G401 (cell line): Measurements from ENCODE around the gene FHOD3. TPM values are rescaled to one million over a fixed set of nuclear protein-coding genes. Genes with fewer than 3 reads are reported as not detected.
"Not testable (repeated sequence)": the region's sequence is repeated elsewhere in the genome, so short reads cannot be mapped to it uniquely, and the experiment has no call there.

Experiments
- DNase-seq: peaks from one replicate; pipeline ENCODE4 v3.0.0-alpha.2; 2015; ENCODE audit warnings: low spot score
- in situ Hi-C: cut with HindIII; loops from 2 replicates; pipeline ENCODE4 v1.10.0; 2016; ENCODE audit warnings: low sequenced_read_pairs, mixed read lengths
- total RNA-seq: library from RNA; depleted of rRNA; stranded (reverse); fragments of >200 nt; shearing (Covaris generic); gene quantifications from 2 replicates; pipeline ENCODE4 v1.2.3, GENCODE V29; 2014

FHOD3 gene
- total RNA-seq, 1 experiment from 2014 or later = 0.03 TPM

DNA sequence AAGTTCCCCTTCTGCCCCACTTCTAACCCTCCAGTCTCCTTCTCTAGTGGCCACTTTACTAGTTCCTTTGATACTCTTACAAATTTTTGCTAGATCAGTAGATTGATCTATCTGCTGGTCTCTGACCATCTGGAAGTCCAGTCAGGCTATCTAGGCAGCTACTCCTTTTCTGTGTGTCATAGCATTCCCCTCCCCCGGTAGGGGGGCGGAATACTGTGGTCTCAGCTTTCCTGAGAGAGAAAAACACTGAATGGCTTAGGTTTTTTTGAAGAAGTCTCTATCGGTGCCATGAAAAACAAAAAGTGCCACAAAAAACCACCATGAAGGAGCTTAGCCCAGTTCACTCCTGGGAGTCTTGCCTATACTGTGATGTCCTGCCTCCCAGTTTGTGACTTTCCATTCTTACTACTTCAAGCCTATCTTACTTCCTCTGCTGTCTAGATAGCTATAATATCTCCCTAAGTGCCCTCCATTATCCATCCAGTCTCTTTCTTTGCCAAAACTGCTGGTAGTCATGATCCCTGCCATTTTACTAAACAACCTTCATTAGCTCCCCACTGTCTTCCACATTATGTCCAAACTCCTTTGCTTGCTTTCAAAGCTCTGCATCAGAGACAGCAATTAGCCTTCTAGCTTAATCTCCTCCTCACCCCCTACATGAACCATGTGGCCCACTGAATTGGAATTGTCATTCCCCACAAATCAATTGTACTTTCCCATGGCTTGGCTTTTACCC, 501.4 kb downstream of the FHOD3 start:
- in situ Hi-C loops = no loop called here
- DNase-seq = no peak

DNA sequence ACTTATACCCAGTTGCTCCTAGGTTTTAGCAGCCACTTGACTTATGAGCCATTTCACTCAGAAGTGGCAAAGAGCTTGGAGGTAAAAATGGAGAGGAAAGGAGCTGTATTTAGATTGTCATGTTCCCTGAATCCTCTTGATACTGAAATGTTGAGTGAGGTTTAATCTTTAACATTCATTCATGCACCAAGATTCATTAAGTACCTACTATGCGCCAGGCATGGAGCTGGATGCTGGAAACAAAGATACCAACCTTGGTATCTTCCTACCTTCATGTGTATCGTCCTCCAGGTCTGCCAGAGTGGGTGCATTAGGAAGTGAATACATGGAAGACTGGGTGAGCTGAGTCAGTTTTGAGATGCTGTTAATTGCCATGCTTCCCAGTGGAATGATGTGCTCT, 507.6 kb downstream of the FHOD3 start:
- in situ Hi-C loops = no loop called here
- DNase-seq = no peak

DNA sequence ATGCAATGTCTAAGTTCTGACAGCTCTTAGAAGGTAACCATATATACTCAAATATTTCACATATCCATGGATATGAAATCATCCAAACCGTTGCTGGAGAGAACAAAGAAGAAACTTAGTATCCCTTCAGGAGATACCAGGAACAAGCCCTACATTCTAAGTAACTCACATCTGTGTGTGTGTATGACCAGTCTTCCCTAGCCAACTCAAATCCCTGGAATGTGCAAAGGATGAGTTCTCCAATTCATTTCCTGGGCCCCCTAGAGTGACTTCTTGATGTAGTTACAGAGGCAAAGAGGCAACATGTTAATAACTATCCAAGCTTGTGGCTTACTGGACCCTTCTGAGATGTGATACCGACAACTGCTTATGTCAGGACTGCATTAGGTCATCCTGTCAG, 511.2 kb downstream of the FHOD3 start:
- DNase-seq = no peak
- in situ Hi-C loops = no loop called here

DNA sequence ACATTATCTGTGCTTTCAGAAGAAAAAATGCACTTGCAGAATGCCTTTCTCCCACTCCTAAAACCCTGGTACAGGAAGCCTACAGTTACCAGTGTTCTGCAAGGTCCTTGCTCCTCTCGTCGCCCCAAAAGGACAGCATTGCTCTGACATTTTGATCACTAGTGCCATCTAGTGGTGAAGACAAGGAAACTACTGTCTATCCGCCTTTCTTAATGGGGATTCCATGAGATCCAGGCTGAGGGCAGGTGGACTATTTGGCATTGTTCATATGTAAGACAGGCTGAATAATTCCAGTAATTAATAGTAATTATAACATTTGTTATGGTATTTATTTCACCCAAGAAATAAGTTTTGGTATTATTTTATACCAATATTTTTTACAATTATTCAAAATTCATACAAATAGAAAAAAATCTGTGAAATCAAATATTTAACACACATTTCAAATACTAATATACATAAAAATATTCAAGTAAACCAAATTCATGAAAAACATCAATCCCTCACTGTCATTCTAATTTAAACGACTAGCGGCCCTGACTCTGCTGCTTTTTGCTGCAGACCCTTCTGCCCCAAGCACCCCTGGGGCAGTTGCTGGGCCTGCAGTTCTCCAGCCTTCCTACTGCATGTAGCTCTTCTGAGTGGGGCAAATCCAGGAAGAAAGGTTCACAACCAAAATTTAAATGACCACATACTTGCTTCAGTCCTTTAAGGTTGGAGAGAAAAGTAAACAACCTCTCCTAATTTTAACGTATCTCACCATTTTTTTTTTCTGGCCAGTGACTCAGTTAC, 512.3 kb downstream of the FHOD3 start:
- DNase-seq = peak; percentile 89

DNA sequence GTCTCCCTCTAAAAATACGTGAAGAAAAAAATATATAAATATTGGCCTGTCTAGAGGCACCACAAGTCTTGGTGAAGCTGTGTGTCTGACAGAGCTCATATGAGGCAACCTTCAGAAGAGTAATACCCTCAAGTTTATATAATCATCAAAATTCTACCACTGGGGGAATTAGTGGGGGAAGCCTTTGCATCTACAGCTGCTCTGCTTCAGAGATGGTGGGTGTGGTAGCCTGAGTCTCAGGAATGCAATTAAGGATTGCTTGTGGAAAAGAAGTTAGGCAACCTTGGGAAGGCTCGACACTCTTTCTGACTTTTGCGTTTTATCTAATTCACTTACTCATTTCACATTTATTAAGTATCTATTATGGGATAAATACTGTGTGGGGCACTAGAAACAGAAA, 513.9 kb downstream of the FHOD3 start:
- no peak for DNase-seq
- in situ Hi-C loops = no loop called here

More for the DNA sequence above, 512.3 kb downstream of the FHOD3 start:
- in situ Hi-C loops = no loop called here

DNA sequence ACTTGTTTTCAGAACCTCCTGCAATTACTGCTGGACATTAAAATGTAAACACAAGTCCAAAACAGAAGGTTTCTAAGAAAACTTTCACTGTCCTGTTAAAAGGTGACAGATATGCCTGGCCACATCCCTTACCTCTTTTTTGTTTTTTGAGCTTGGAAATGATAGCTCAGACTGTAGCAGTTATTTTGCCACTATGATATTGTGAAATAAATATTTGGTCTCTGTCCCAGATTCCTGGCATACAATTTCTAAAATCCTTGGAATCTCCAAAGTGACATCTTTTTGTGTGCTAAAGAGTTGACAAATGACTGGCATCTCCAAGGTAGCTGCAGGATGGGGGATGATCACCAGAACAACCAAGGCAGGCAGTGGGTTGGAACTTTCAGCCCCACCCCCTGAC, 514.4 kb downstream of the FHOD3 start:
- in situ Hi-C loops = no loop called here
- DNase-seq = no peak

DNA sequence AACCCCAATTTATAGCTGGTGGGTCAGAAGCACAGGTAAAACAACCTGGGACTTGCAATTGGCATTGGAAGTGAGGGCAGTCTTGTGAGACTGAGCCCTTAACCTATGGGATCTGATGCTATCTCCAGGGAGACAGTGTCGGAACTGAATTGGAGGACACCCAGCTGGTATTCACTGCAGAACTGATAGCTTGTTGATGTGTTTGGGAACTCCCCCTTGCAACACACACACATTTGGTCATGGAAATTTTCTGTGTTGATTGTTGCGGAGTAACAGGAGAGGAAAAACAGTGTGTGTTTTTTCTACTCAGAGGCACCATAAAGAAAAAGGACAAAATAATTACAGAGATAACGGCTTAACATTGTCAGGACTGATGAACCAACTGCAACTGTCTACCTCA, 515.2 kb downstream of the FHOD3 start:
- no peak for DNase-seq

DNA sequence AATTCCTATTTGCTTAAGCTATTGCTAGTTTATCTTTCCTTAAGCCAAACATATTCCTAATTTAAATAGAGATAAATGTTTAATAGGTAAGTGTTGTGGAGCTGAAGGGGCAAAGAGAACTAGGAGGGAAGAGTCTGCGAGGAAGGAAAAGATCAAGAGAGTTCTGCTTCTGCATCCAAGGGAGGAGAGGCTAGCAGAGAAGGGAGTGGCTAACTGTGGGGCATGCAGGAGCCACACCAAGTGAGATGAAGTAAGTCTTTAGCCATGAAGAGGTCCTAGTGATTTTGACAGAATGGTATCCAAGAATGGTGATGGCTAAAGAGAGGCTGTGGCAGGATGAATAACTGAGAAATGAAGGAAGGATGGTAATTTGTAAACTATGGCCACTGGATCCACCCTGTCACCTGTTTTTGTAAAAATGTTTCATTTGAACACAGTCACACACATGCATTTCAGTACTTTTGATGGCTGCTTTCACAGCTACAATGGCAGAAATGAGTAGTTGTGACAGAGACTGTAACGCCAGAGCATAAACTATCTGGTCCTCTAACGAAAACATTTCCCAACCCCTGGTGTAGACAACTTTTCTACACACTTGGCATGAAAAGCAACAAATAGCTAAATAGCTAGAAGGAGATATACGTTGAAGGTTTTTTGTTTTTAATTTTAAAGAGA, 515.7 kb downstream of the FHOD3 start:
- in situ Hi-C loops = no loop called here

More for the DNA sequence above, 515.2 kb downstream of the FHOD3 start:
- in situ Hi-C loops = no loop called here

DNA sequence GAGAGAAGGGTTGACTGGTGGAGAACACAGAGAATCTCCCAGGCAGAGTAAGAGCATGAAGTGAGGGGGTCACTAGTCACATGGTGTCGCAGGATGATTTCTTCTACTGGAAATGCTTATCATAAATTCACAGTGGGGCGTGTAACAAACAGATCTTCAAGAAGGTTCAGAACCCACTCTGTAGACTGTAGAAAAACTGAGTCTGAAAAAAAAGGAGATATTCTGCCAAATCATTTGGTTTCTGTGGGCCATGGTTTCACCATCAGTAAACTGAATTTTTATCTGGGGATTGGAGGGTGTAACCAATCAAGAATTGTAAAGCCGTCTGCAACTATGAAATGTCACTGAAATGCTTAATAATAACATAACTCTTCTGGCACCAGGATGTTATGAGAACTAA, 516.3 kb downstream of the FHOD3 start:
- in situ Hi-C loops = no loop called here
- DNase-seq = no peak

More for the DNA sequence above, 515.7 kb downstream of the FHOD3 start:
- no peak for DNase-seq

DNA sequence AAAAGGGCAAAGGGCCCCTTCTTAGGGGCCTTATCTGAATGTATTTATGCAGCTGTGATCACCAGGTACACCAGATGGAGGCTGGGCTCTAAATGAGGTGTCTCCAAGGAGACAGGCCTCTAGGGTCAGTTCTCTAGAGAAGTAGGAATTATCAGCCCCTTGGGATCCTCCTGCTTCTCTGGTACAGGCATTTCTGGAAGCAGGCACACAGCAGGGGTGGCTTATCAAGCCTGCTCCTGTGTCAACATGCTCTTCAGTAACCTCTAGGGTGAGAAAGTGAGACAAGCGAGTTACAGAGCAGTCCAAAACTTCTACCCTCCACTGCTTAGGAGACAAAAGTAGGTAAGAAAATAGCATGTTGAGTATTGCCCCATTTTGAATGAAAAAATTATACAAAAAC, 517.5 kb downstream of the FHOD3 start:
- DNase-seq = no peak
- in situ Hi-C loops = no loop called here

DNA sequence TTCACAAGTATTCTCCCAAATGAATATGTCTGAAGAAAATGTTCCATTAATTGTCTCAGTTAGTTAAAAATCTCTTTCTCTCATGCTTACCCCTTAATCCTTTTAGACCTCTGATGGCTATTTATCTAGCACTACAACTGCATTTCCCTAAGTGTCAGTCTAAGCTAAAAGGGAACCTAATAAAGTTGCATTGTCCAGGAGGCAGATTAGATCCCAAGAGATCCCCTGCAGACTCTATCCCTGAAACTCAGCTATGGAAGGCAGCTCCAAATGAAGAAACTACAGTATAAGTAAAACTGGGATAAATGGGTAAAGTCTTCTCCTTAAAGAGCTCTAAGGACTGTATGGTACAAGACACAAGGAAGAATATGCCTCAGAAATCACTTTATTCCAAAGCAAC, 518.6 kb downstream of the FHOD3 start:
- DNase-seq, in situ Hi-C loops: not testable (repeated sequence)

DNA sequence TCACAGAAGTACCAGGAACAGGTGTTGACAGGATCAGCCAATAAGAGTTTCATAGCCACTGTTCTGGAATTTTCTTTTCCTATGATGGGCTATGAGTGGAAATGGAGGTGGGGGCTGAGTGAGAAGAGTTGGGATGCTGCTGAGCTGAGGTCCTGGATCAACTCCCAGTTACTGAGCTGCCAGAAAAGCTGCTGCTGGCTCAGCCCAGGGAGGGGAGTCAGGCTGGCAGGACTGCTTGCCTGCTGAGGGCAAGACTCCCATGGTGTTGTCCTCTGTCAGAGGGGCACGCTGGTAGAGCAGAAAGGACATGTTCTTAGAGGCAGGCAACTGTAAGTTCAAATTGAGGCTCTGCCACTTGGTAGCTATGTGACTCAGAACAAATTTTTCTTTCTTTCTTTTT, 519.5 kb downstream of the FHOD3 start:
- DNase-seq = no peak
- in situ Hi-C loops = no loop called here

DNA sequence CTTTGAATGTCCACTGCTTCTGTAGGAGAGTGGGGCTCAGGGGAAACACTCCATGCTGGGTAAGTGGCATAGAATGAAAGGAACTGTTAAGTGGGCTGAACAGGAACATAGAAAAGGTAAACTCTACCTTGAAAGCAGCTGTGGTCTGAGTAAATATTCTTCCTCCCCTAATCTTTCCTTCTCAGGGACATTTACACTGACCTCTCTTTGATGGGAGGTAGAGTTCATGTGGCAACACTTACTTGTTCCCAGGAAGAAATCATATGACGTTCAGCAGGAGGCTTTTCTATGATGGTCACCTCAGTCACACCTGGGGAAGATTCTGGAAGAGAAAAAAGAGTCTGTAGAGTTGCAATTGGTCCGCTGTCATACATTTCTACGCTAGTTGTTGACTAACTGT, 521.1 kb downstream of the FHOD3 start:
- no peak for DNase-seq

DNA sequence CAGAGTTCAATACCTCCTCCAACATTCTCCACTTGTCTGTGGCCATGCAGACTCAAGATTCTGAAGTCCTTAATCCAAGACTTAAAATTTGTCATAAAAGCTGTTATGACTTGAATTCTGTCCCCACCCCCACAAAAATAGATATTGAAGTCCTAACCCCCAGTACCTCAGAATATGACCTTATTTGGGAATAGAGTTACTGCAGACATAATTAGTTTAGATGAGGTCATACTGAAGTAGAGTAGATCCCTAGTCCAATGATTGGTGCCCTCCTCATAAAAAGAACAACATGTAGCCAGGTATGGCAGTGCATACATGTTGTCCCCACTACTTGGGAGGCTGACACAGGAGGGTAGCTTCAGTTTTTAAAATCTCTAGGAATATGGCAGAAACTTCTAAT, 522.1 kb downstream of the FHOD3 start:
- in situ Hi-C loops = no loop called here
- DNase-seq = no peak

More for the DNA sequence above, 521.1 kb downstream of the FHOD3 start:
- in situ Hi-C loops = no loop called here

DNA sequence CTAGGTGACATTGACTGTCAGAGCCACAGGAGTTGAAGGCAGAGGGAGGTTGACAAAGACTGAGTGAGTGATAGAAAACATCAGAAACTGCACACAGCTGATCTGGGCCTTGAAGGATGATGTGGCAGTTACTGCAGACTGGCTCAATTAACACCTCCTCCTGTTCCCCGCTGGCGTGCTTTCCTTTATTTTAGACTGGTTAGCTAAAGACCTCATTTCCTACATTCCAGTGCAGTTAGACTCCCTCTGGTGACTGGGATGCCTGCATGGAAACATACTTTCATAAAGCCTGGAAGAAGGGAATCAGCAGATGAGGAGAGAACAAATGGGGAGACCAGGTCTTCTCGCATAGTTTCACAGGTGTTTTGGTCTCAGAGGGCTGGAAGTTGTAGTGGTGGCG, 524.2 kb downstream of the FHOD3 start:
- no peak for DNase-seq
- in situ Hi-C loops = no loop called here

DNA sequence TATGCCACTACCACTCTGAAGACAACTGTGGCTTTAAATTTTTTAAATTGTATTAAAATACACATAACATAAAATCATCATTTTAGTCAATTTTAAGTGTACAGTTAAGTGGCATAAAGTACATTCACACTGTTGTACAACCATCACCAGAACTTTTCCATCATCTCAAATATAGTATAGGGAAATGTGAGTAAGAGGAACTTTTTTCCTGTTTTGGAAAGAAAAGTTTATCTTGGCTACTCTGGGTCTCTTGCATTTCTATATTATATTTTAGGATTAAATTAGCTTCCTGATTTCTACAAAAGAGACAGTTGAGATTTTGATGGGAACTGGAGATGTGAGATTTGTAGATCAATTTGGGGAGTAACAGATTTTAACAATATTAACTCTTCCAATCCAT, 528.0 kb downstream of the FHOD3 start:
- in situ Hi-C loops = no loop called here
- DNase-seq = no peak

DNA sequence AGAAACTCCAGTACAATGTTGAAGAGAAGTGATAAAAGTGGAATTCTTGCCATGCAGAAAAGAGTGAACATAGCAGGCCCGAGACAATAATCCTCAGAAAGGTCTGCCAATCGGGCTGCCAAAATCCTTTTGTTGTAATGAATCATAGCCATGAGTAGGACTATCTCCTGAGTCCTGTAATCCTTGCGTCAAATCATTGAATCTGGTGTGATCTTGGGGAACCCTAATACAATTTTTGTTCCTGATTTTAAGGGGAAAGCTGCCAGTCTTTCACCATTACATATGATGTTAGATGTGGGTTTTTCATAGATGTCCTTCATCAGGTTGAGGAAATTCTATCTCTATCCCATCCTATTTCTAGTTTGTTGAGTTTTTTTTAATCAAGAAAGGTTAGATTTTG, 529.0 kb downstream of the FHOD3 start:
- DNase-seq = no peak
- in situ Hi-C loops = no loop called here

DNA sequence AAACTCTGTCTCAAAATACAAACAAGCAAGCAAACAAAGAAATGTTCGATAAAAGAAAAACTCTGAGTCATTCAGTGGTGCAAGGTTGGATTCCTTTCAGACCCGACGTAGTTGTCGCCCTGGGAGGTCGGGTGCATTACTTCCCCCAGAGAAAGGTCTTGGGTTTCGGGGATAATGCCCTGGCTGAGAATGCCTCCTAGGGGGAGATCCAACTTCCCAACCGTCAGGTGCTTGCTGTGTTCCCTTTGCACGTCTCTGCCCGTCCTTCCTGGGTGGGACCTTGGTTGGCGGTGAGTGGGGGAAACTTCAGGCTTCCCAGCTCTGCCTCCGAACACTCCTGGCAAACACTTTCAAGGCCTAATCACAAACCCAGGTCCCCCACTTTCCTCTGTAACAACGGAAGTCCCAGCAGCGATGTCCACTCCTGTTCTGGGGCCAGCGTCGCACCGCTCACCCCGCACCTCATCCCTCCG, 530.7 kb downstream of the FHOD3 start:
- in situ Hi-C loops = no loop called here
- no peak for DNase-seq

DNA sequence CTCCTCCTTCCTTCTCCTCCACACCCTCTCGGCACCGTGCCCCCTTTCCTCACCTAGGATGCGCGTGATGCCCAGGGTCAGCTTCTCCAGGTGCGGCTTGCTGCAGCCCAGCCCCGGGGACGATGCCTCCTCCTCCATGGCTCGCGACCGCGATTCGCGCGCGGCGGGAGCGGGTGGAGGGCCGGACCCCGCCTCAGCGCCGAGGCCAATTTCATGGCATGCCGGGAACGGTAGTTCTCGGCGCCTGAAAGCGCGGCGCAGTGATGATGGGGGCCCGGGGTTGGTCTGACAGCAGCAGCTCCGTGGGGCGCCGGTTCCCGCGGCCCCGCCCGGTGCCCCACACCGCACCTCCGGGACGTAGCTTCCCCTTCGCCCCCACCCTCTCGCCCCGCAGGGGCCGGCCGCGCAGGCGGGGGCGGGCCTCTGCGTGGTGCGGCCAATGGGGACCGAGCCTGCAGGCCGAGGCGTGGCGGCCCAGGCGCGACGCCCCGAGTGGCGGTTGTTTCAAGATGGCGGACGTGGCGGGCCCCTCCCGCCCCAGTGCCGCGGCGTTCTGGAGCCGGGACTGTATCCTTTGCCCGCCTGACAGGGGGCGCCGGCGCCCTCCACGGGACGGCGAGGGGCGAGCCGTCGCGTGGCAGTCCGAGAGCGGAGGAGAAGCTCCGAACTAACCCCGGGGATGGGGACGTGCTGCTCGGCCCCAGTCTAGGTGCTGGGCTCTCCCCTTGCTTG, 531.3 kb downstream of the FHOD3 start, which contains the start of the genes KIAA1328 and TPGS2:
Gene KIAA1328 (plus strand): TSS at position 498 of the 732 bp plus-strand sequence. CDS start 12 bp downstream, at position 510.
Gene TPGS2 (minus strand): TSS at position 373 of the 732 bp plus-strand sequence. CDS start 235 bp downstream, at position 138.
- in situ Hi-C loops = no loop called here
- DNase-seq = peak; percentile 92
